HEK293 (cell line): Measurements from ENCODE around the gene TMEM164.

Experiments
- CTCF ChIA-PET: fragments of 350-600 bp; formaldehyde crosslinking; extraction: SDS; loops from one replicate; lab custom pipeline; 2021; ENCODE audit warnings: antibody characterized with exemption; lab: Yijun Ruan, JAX
- POLR2A ChIA-PET: fragments of 300-600 bp; formaldehyde crosslinking; extraction: SDS; loops from one replicate; lab custom pipeline; 2020; ENCODE audit warnings: antibody characterized with exemption, inconsistent platforms; lab: Yijun Ruan, JAX
- H3K27ac ChIP-seq: fragments of 200-500 bp; sonication (Bioruptor generic); 2 replicates; pipeline ENCODE4 v1.5.1; 2014; ENCODE audit warnings: low read depth, low read length, control low read depth, inconsistent platforms; ENCODE audit errors: extremely low read depth
- H3K36me3 ChIP-seq, 2 experiments: fragments of 200-500 bp in 1 of 2; sonication (Bioruptor generic) in 1 of 2; 1 replicate in 1 of 2; 2 replicates in 1 of 2; pipeline ENCODE4 v1.5.1; 2014 to 2017; ENCODE audit warnings: inconsistent platforms in 2 of 2, low read length in 2 of 2; ENCODE audit not compliant: control insufficient read depth in 2 of 2, insufficient read depth in 1 of 2
- H3K4me1 ChIP-seq: fragments of 200-500 bp; sonication (Bioruptor generic); 2 replicates; pipeline ENCODE4 v1.5.1; 2014; ENCODE audit warnings: mild to moderate bottlenecking, low read length, inconsistent platforms; ENCODE audit not compliant: control insufficient read depth, insufficient read depth
- H3K4me3 ChIP-seq: 2 replicates; pipeline ENCODE4 v1.5.1; 2011; ENCODE audit warnings: low read depth, mild to moderate bottlenecking, control low read depth, low read length, moderate library complexity
- H3K9me3 ChIP-seq: fragments of 200-500 bp; sonication (Bioruptor generic); 2 replicates; pipeline ENCODE4 v1.5.1; 2014; ENCODE audit warnings: low read depth, low read length, inconsistent platforms; ENCODE audit not compliant: control insufficient read depth, insufficient read depth
- HIC1 ChIP-seq: fragments of 450-650 bp; formaldehyde crosslinking; IDR thresholded peaks from 2 replicates; pipeline ENCODE4 v1.5.1; 2016; ENCODE audit warnings: missing biosample characterization, missing genetic modification characterization
- PATZ1 ChIP-seq: fragments of 450-650 bp; formaldehyde crosslinking; IDR thresholded peaks from 2 replicates; pipeline ENCODE4 v1.5.1; 2016; ENCODE audit warnings: missing biosample characterization, missing genetic modification characterization
- REPIN1 ChIP-seq: fragments of 450-650 bp; formaldehyde crosslinking; IDR thresholded peaks from 2 replicates; pipeline ENCODE4 v1.5.1; 2017; ENCODE audit warnings: missing biosample characterization, missing genetic modification characterization, low read depth
- SP2 ChIP-seq: fragments of 450-650 bp; formaldehyde crosslinking; IDR thresholded peaks from 2 replicates; pipeline ENCODE4 v1.5.1; 2016; ENCODE audit warnings: missing biosample characterization, missing genetic modification characterization
- WT1 ChIP-seq: fragments of 450-650 bp; formaldehyde crosslinking; IDR thresholded peaks from 2 replicates; pipeline ENCODE4 v1.5.1; 2016; ENCODE audit warnings: missing biosample characterization, missing genetic modification characterization
- ZNF138 ChIP-seq: fragments of 450-650 bp; formaldehyde crosslinking; IDR thresholded peaks from 2 replicates; pipeline ENCODE4 v1.5.1; 2016; ENCODE audit warnings: missing biosample characterization, missing genetic modification characterization, borderline replicate concordance
- ZNF140 ChIP-seq: fragments of 450-650 bp; formaldehyde crosslinking; IDR thresholded peaks from 2 replicates; pipeline ENCODE4 v1.5.1; 2016; ENCODE audit warnings: missing biosample characterization, missing genetic modification characterization
- ZNF169 ChIP-seq: fragments of 450-650 bp; formaldehyde crosslinking; IDR thresholded peaks from 2 replicates; pipeline ENCODE4 v1.5.1; 2016; ENCODE audit warnings: missing biosample characterization, missing genetic modification characterization
- ZNF202 ChIP-seq: fragments of 450-650 bp; formaldehyde crosslinking; IDR thresholded peaks from 2 replicates; pipeline ENCODE4 v1.5.1; 2016; ENCODE audit warnings: missing biosample characterization, missing genetic modification characterization, borderline replicate concordance
- ZNF221 ChIP-seq: fragments of 450-650 bp; formaldehyde crosslinking; IDR thresholded peaks from 2 replicates; pipeline ENCODE4 v1.5.1; 2017; ENCODE audit warnings: missing biosample characterization, missing genetic modification characterization, borderline replicate concordance
- ZNF335 ChIP-seq: fragments of 450-650 bp; formaldehyde crosslinking; conservative IDR thresholded peaks from 2 replicates; pipeline ENCODE4 v1.5.1; 2016; ENCODE audit warnings: missing biosample characterization, missing genetic modification characterization
- ZNF513 ChIP-seq: fragments of 450-650 bp; IDR thresholded peaks from 2 replicates; pipeline ENCODE4 v1.5.1; 2018; ENCODE audit warnings: missing biosample characterization, missing genetic modification characterization
- ZNF600 ChIP-seq: fragments of 450-650 bp; formaldehyde crosslinking; IDR thresholded peaks from 2 replicates; pipeline ENCODE4 v1.5.1; 2016; ENCODE audit warnings: missing biosample characterization, missing genetic modification characterization
- ZNF701 ChIP-seq: fragments of 450-650 bp; formaldehyde crosslinking; IDR thresholded peaks from 2 replicates; pipeline ENCODE4 v1.5.1; 2016; ENCODE audit warnings: missing biosample characterization, missing genetic modification characterization
- ZNF704 ChIP-seq: fragments of 450-650 bp; formaldehyde crosslinking; IDR thresholded peaks from 2 replicates; pipeline ENCODE4 v1.5.1; 2016; ENCODE audit warnings: missing biosample characterization, missing genetic modification characterization
- ZNF747 ChIP-seq: fragments of 450-650 bp; formaldehyde crosslinking; IDR thresholded peaks from 2 replicates; pipeline ENCODE4 v1.5.1; 2016; ENCODE audit warnings: missing biosample characterization, missing genetic modification characterization
- ZNF777 ChIP-seq: fragments of 450-650 bp; formaldehyde crosslinking; IDR thresholded peaks from 2 replicates; pipeline ENCODE4 v1.5.1; 2017; ENCODE audit warnings: missing biosample characterization, missing genetic modification characterization, borderline replicate concordance

The TMEM164 gene

GRCh38 chrX:110038900-110039299 is 36.0 kb downstream of the TMEM164 start (continued):
- TF ChIP-seq ZNF704 (no peak), ZNF513 (tag by site-specific recombination) (no peak), REPIN1 (tag by site-specific recombination) (no peak), HIC1 (tag by site-specific recombination) (no peak), ZNF335 (tag by site-specific recombination) (no peak), ZNF138 (tag by site-specific recombination) (no peak), ZNF701 (tag by site-specific recombination) (no peak), ZNF202 (no peak), ZNF600 (no peak), SP2 (no peak)
- TF ChIP-seq, all 188 proteins: peak for 0

GRCh38 chrX:110041980-110042379 is 39.1 kb downstream of the TMEM164 start:
- no peak overlapping the region for H3K27ac ChIP-seq
- H3K4me1 ChIP-seq: no peaks in the 10 kb centered on the region
- no peaks in the 10 kb centered on the region for H3K9me3 ChIP-seq
- POLR2A ChIA-PET: no interaction called here
- no peak for TF ChIP-seq ZNF335 (tag by site-specific recombination)
- TF ChIP-seq ZNF221 (tag by site-specific recombination): no peak
- TF ChIP-seq ZNF777 (tag by site-specific recombination): no peak
- no peak for TF ChIP-seq ZNF140 (tag by site-specific recombination)
- no peaks in the 10 kb centered on the region for H3K36me3 ChIP-seq
- CTCF ChIA-PET: interaction anchor here (0.6 to 0.9 kb wide), 5 partner anchors 66 to 581 kb away, joined by 3 to 4 read pairs (median 3); no protein-coding TSS in a partner anchor
- no peak overlapping the region for H3K4me3 ChIP-seq

- CTCF ChIA-PET: interaction anchor here (0.9 kb wide), 1 partner anchor 104 kb away, joined by 3 read pairs; no protein-coding TSS in a partner anchor
- TF ChIP-seq ZNF169 (tag by site-specific recombination) (no peak), PATZ1 (tag by site-specific recombination) (no peak), WT1 (tag by site-specific recombination) (no peak), ZNF747 (tag by site-specific recombination) (no peak)
- Histone ChIP-seq H3K4me1 (no peaks in the 10 kb centered on the region), H3K9me3 (no peaks in the 10 kb centered on the region), H3K4me3 (no peak overlapping the region), H3K27ac (no peak overlapping the region), H3K36me3 (no peaks in the 10 kb centered on the region)
- POLR2A ChIA-PET: no interaction called here
These were observed 39.6 kb downstream of the TMEM164 start for GRCh38 chrX:110042496-110042895.
